ENCODE data around the gene CYB5D1. TPM values are rescaled to one million over a fixed set of nuclear protein-coding genes. Genes with fewer than 3 reads are reported as not detected.

Gene CYB5D1
- total RNA-seq, 2 donors from 2014 or later, result 5.7 to 20.8 TPM

- Histone ChIP-seq H3K4me1 (replicated peaks) (no peaks in the 10 kb centered on the region), H3K36me3 (peaks cover 28 to 46% of the 10 kb centered on the region in 2 donors), H3K27me3 (replicated peaks; ENCODE audit: insufficient read depth) (no peaks in the 10 kb centered on the region), H3K9me3 (no peaks in the 10 kb centered on the region), H3K4me3 (no peak overlapping the region), H3K27ac (peak overlapping the region in 1 of 2 donors; percentile 4)
- 33% methylated on average over 6 of the region's 6 CpGs for WGBS
- no peak for DNase-seq (ENCODE audit: low spot score)
- intact Hi-C loops (cut with DNase I), result loop anchor here (5.0 kb wide), 1 partner anchor 35 kb away; no protein-coding TSS in a partner anchor
- TF ChIP-seq CTCF (IDR thresholded peaks at IDR 0.05) (peak in 2 of 4 experiments; percentile 55 to 56), POLR2AphosphoS5 (IDR thresholded peaks at IDR 0.05) (peak; percentile 23), POLR2A (IDR thresholded peaks at IDR 0.05) (no peak)
Observed at GRCh38 chr17:7897773-7898172, 40.0 kb downstream of the CYB5D1 start.

GRCh38 chr17:7903154-7904103 is 45.6 kb downstream of the CYB5D1 start:
- no peak overlapping the region for H3K4me3 ChIP-seq
- peaks cover 3% of the 10 kb centered on the region for H3K4me1 ChIP-seq (replicated peaks)
- TF ChIP-seq POLR2A (IDR thresholded peaks at IDR 0.05), result no peak
- peak; percentile 69 for TF ChIP-seq POLR2AphosphoS5 (IDR thresholded peaks at IDR 0.05)
- intact Hi-C loops (cut with DNase I), result no loop called here
- H3K36me3 ChIP-seq, result peaks cover 45 to 49% of the 10 kb centered on the region in 2 donors
- WGBS, result 56% methylated on average over 22 of the region's 22 CpGs
- H3K9me3 ChIP-seq, result no peaks in the 10 kb centered on the region
- DNase-seq (ENCODE audit: low spot score), result peak; percentile 57
- peak overlapping the region; percentile 29 to 76 for H3K27ac ChIP-seq
- H3K27me3 ChIP-seq (replicated peaks; ENCODE audit: insufficient read depth), result no peaks in the 10 kb centered on the region

GRCh38 chr17:7909089-7909488 is 51.3 kb downstream of the CYB5D1 start:
- no peak for TF ChIP-seq CTCF (IDR thresholded peaks at IDR 0.05)
- no peak for TF ChIP-seq POLR2AphosphoS5 (IDR thresholded peaks at IDR 0.05)
- no peak for TF ChIP-seq POLR2A (IDR thresholded peaks at IDR 0.05)
- H3K36me3 ChIP-seq, result peaks cover 47 to 49% of the 10 kb centered on the region in 2 donors
- no peak for DNase-seq (ENCODE audit: low spot score)
- H3K9me3 ChIP-seq, result no peaks in the 10 kb centered on the region
- H3K4me1 ChIP-seq (replicated peaks), result no peaks in the 10 kb centered on the region
- 91% methylated on average over 23 of the region's 29 CpGs for WGBS
- intact Hi-C loops (cut with DNase I), result no loop called here
- H3K27ac ChIP-seq, result no peak overlapping the region
- no peak overlapping the region for H3K4me3 ChIP-seq
- no peaks in the 10 kb centered on the region for H3K27me3 ChIP-seq (replicated peaks; ENCODE audit: insufficient read depth)

GRCh38 chr17:7910281-7910680 is 52.5 kb downstream of the CYB5D1 start:
- H3K36me3 ChIP-seq, result peaks cover 40 to 44% of the 10 kb centered on the region in 2 donors
- intact Hi-C loops (cut with DNase I), result loop anchor here (5.0 kb wide), 1 partner anchor 147 kb away; no protein-coding TSS in a partner anchor
- 94% methylated on average over 15 of the region's 15 CpGs for WGBS

More at GRCh38 chr17:7910281-7910680, 52.5 kb downstream of the CYB5D1 start:
- DNase-seq (ENCODE audit: low spot score), result no peak
- no peaks in the 10 kb centered on the region for H3K27me3 ChIP-seq (replicated peaks; ENCODE audit: insufficient read depth)
- no peaks in the 10 kb centered on the region for H3K9me3 ChIP-seq
- no peaks in the 10 kb centered on the region for H3K4me1 ChIP-seq (replicated peaks)
- H3K4me3 ChIP-seq, result no peak overlapping the region
- TF ChIP-seq POLR2AphosphoS5 (IDR thresholded peaks at IDR 0.05) (no peak), POLR2A (IDR thresholded peaks at IDR 0.05) (no peak), CTCF (IDR thresholded peaks at IDR 0.05) (no peak)
- no peak overlapping the region for H3K27ac ChIP-seq

Data from prostate gland (tissue), 2 donors.